GM12892 (cell line): ENCODE results near the gene PRSS36.
A peak's percentile ranks its signal among the peaks of the same experiment; 100 is the strongest.

Experiments used
- DNase-seq: peaks from one replicate; pipeline ENCODE4 v3.0.0; 2011; ENCODE audit not compliant: insufficient read length
- FAIRE-seq: peaks from 2 replicates; lab custom pipeline; 2011; peaks lifted over from hg19 to GRCh38; lab: Jason Lieb, UNC
- POLR2A ChIP-seq: IDR thresholded peaks from 2 replicates; pipeline ENCODE4 v1.6.1; 2011; ENCODE audit warnings: low read depth, low read length, control low read depth
- POLR2AphosphoS5 ChIP-seq: IDR thresholded peaks from 2 replicates; pipeline ENCODE4 v1.6.1; 2011; ENCODE audit warnings: low read depth, low read length, control low read depth
- TAF1 ChIP-seq: IDR thresholded peaks from 2 replicates; pipeline ENCODE4 v1.6.1; 2011; ENCODE audit warnings: low read depth, mild to moderate bottlenecking, control low read depth, low read length, borderline replicate concordance

PRSS36 gene

DNA sequence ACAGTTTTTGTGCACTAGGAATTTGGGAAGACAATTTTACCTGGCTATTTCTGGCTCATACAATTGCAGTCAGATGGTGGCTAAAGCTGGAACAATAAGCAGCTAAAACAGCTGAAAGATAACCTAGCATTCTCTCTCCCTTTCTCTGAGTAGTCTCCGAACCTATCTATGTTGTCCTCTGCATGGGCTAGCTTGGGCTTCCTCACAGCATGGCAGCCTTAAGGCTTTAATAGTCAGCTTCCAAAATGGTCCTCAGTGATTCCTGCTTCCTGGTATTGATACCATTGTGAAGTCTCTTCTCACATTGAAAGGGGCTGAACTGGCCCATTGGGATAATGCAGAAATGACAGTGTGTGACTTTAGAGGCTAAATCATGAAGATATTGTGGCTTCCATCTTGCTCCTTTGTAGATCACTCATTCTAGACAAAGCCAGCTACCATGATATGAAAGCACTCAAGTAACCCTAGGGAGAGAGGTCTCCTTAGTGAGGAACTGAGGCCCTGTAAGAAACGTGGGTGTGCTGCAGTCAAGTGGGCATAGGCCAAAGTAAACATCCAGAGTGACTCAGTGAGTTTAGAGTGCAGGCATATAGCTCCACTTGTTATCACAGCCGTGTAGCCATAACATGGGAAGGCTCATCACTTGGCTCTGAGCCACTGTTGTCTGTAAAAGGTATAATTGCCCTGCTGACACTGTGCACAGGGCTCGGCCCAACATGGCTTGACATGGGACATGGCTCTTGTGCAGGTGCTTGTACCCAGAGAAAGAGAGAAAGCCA, 49.8 kb downstream of the PRSS36 start:
- no peak for FAIRE-seq
- no peak for TF ChIP-seq POLR2A
- no peak for TF ChIP-seq POLR2AphosphoS5
- no peak for TF ChIP-seq TAF1
- DNase-seq, result no peak

DNA sequence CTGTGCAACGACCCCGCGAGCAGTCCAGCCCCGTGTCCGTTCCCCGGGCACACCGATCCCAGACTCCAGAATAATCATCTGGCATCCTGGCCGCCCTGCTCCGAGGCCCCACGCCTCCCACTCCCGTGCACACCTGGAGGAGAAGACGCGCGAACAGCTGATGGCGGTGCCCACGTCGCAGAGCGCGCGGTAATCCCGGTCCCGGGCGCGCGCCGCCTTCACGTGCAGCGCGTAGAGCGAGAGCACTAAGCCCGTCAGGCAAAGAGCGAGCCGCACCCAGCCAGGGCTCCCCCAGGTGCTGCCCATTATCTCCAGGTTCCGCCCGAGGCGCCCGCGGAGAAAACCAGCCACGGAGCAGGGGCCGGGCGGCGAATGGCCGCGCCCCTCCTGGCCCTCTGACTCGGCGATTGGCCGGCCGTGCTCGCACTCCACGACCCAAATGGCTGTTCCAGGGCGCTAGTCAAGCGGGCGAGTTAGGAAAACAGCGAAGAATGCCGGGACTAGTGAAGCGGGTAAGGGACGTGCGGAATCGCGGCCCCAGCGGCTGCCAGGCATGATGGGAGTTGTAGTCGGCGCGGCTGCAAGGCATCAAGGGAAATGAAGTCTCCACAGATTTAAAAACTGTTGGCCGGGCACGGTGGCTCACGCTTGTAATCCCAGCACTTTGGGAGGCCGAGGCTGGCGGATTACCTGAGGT, 55.3 kb downstream of the PRSS36 start, which contains the start of gene VKORC1:
TSS of gene VKORC1 (minus strand) at position 374 of the 697 bp plus-strand sequence. CDS start at position 306, 68 bp downstream.
- peak; percentile 88 for DNase-seq
- TF ChIP-seq POLR2A, result peak; percentile 46; the same call in 1 of the 2 replicates
- peak; percentile 35; the same call in 1 of the 2 replicates for TF ChIP-seq POLR2AphosphoS5
- no peak for TF ChIP-seq TAF1
- peak; percentile 91 for FAIRE-seq

DNA sequence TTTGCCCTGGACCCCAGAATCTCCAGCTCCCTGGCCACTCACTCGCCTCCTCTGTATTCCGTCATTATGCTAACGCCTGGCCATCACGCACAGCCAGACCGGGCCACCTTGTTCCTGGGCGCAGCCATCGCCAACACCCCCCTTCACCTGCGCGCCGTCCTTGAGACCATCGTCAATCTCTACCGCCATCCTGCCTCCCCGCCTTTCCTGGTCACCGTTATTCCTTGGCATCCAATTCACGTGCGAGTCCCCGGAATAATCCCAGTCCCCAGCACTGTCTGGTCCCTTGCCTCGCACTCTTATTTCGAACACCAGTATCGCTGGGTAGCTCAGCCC, 55.8 kb downstream of the PRSS36 start:
- DNase-seq (no peak), FAIRE-seq (no peak)
- TF ChIP-seq POLR2AphosphoS5 (no peak), TAF1 (no peak), POLR2A (no peak)

DNA sequence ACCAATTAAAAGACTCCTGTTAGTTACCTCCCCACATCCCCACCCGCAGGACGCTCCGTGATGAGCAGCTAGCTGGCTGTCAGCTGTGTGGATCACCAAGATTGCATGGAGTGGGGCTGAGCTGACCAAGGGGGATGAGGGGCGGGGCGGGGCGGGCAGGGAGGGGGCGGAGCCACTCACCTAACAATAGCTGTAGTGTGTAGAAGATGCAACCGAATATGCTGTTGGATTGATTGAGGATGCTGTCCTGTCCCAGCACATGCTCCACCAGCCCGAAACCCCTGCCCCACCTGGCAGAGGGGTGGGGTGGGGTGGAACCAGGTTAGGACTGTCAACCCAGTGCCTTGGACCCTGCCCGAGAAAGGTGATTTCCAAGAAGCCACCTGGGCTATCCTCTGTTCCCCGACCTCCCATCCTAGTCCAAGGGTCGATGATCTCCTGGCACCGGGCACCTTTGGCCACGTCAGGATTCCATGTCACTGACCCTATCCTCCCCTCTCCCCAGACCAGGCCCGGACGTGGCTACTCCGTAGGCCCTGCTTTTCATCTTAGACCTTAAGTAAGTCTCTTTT, 56.6 kb downstream of the PRSS36 start:
- TF ChIP-seq TAF1 (no peak), POLR2AphosphoS5 (no peak), POLR2A (no peak)
- FAIRE-seq, result peak; percentile 36
- no peak for DNase-seq

DNA sequence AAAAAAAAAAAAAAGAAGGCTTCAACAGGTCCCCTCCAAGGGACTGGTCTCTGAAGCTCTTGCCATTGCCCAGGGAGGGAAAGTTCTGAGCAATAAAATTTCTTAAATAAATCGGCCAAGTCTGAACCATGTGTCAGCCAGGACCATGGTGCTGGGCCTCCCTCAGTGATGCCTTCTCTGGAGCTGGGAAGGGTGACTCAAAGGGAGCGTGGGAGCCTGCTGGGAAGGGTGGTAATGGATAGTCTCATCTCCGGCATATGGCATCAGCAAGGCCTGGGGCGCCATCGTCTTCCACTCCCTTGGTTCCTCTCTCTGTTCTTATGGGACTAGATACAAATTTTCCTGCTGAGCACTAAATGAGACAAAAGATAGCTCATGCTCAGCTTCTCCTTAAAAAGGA, 57.5 kb downstream of the PRSS36 start:
- FAIRE-seq, result no peak
- DNase-seq, result no peak

DNA sequence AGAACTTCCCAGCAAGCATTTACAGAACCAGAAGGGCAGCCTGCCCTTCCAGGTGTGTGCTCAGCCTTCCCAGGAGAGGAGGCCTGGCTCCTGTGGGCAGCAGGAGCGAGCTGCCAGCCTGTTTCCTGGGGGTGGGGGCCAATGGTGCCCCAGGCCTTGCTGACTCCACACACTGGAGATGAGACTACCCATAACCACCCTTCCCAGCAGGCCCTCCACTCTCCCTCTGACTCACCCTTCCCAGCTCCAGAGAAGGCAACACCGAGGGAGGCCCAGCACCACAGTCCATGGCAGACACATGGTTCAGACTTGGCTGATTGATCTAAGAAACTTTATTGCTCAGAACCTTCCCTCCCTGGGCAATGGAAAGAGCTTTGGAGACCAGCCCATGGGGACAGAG, 59.3 kb downstream of the PRSS36 start:
- no peak for DNase-seq
- TF ChIP-seq TAF1 (no peak), POLR2A (no peak), POLR2AphosphoS5 (no peak)
- no peak for FAIRE-seq

More for the DNA sequence above, 57.5 kb downstream of the PRSS36 start:
- TF ChIP-seq POLR2AphosphoS5 (no peak), POLR2A (no peak), TAF1 (no peak)

DNA sequence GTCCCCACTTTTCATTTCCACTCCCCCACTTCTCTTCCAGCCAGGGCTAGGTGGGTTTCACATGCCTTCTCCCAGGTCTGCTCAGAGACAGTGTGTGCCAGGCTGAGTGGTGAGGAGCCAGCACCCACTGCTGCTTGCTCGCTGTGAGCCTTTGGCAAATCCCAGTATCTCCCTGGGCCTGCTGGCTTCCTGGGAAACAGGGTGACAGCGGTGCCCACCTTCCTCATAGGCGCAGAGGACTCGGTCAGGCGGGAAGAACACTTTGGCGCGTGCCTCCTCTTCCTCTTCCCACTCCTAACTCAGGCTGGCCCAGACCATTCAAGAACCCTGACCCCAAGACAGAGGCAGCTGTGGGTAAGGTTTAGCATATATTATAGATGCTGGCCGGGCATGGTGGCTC, 60.7 kb downstream of the PRSS36 start:
- DNase-seq (no peak), FAIRE-seq (no peak)
- no peak for TF ChIP-seq POLR2AphosphoS5
- TF ChIP-seq TAF1, result no peak
- TF ChIP-seq POLR2A, result no peak
